ENCODE data around the gene TMEM164. TPM values are rescaled to one million over a fixed set of nuclear protein-coding genes. Genes with fewer than 3 reads are reported as not detected.

The TMEM164 gene
- polyA plus RNA-seq, 5 donors = 36.0 to 49.4 (median 41.8) TPM

DNA sequence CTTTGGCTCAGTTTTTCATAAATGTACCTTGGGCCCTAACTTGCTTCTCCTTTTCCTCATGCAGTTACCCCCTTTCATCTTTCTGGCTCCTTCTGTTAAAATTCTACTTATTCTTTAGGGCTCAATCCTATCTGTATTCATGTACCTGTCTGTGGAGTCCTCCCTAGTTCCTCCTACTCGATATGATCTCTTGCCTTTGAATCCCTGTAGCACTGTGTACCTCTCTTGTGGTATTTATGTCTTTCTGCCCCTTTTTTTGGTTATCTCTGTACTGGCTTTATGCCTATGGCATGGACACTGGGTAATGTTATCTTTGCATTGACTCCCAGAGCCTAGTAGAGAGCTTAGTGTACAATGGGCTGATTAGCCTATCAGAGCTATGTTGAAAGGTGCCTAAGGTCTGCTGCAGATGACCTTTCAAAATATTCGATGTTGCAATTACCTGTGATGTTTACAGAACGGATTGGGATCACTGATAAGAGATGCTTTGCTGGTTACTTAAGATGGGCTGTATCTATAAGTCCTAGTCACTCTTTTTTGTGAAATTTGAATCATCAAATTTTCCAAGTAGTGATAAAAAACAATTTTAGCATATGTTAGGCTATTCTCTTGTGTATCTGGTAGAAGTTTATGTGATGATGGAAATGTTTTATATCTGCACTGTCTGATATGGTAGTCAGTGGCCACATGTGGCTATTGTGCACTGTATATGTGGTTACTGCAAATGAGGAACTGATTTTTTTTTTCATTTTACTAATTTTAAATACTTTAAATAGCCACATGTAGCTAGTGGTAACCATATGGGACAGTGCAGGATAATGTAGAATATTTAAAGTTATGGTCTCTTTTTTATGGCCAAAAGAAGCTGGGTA lies 33.5 kb downstream of the TMEM164 start:
- no peak for DNase-seq

DNA sequence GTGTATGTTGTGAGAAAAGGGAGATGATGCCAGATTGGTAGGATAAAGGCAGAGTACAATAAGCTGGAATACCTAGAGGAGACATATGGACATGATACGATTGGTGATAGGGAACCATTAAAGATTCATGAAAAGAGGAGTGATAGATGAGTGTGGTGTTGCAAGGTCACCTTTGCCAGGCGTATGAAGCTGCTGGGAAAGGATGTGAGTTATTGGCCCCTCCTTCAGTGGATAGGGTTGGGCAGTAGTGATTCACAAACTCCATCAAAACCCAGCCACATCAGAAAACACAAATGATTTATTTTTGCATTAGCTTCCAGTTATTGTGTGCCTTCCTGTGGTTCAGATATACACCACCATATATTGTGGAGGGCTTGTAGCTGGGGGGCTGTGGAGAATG lies 34.3 kb downstream of the TMEM164 start:
- DNase-seq = no peak

DNA sequence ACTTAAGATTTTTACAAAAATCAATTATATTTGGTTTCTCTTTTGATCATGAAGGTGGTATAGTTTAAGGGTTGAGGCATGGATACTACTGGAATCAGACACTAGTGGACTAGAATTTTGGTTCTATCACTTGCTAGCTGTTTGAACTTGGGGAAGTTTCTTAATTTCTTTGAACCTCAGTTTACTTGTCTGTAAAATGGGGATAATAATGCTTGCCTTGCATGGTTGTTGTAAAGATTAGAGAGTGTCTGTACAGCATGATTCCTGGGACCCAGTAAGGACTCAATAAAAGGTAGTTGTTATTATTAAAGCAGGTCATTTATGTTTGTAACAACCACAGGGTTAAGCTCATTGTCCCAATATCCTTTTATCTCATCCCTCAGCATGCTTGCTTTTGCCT lies 36.0 kb downstream of the TMEM164 start:
- DNase-seq = no peak

DNA sequence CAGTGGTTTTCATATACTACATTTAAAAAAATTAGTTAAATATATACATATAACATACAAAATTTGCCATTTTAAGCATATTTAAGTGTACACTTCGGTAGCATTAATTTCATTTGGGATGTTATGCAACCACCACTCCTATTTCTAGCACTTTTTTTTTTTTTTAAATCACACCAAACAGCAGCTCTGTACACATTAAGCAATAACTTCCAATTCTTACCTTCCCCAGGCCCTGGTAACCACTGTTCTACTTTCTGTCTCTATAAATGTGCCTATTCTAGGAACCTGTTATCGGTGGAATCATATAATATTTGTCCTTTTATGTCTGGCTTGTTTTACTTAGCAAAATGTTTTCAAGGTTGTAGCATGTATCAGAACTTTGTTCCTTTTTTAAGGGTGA lies 39.1 kb downstream of the TMEM164 start:
- DNase-seq = no peak

DNA sequence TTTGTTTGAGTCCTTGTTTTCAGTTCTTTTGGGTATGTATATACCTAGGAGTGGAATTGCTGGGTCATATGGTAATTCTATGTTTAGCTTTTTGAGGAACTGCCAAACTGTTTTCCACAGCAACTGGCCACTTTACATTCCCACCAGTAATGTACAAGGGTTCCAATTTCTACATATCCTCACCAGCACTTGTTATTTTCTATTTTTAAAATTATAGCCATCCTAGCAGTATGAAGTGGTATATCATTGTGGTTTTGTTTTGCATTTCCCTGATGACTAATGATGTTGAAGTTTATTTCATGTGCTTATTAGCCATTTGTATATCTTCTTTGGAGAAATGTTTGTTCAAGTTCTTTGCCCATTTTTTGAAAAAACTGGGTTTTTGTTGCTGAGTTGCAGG lies 39.6 kb downstream of the TMEM164 start:
- no peak for DNase-seq

DNA sequence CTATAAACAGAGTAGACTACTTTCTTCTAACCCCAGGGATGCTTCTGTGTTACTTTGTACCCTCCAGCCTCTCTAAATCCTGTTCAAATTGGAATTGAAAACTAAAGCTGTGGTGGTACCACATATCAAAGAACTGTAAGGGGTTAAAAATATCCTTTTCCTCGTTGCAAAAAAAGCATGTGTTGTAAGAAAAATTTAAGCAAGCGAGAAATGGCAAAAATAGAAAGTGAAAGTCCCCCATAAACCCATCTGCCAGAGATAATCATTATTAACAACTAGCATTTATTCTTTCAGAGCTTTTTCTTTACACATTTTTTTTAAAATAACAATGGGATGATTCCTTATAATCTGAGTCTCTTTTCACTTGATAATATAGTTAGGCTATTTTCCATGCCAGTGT lies 40.6 kb downstream of the TMEM164 start:
- DNase-seq = no peak

DNA sequence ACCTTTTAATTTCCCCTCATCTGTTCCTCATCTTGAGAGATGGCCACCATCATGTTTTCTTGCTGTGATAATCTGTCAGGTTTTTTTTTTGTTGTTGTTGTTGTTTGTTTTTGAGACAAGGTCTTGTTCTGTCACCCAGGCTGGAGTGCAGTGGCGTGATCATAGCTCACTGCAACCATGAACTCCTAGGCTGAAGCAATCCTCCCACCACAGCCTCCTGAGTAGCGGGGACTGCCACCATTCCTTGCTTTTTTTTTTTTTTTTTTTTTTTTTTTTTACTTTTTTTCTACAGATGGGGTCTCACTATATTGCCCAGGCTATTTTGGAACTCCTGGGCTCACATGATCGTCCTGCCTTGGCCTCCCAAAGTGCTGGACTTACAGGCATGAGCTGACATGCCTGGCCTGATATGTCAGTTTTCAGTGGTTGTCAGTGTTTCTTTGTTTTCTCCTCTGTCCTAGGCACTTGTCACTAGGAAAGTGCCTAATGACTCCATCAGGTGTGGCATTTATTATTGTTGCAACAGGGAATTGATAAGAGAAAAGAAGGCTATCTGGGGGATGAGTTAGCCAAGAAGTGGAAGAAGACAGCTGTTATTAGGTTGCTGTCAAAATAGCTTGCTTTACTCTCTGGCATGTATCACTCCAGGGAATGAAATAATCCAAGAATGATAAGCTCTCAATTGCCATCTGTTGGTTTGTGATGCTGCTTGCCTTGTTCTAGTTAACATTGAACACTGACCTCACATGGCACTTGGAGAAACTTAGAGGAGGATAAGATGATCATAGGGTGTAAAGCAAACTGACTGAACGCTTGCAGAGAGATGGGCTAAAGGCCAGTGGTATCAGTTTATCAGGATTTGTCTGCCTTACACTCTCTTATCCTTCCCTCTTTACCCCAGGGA lies 41.7 kb downstream of the TMEM164 start:
- DNase-seq = no peak

DNA sequence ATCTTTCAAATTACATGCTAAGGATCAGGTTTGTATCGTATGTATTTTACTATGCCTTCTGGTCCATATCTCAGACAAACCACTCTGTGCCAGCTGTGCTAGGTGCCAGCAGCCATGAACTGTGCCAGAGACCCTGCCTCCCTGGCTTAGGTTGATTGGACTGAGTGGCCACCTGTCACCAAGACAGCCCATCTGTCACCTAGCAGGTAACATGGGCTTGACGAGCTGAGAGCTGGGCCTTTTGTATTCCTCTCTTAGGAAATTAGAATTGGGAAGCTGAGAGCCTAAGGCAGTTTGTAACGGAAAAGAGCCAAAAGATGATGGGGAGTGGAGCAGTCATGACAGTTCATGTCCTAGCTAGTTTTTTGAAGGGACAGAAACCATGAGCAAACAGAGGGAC lies 42.5 kb downstream of the TMEM164 start:
- no peak for DNase-seq

DNA sequence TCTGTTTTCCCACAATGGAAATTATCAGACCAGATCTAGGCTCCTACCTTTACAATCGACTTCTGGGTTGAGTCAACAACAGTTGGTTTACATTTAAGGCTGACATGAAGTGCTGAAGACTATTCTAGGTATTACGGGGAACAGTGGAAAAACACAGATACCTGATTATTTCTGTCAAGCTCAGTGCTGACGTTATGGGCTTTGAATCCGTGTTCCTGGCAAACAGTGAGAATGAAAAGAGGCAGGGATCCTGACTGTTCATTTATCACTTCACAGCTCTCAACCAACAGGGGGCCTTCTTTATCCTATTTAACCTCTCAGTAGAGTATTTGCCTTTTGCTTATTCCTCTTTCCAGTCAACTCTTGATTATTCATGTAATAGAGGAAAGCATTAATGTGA lies 43.1 kb downstream of the TMEM164 start:
- no peak for DNase-seq

DNA sequence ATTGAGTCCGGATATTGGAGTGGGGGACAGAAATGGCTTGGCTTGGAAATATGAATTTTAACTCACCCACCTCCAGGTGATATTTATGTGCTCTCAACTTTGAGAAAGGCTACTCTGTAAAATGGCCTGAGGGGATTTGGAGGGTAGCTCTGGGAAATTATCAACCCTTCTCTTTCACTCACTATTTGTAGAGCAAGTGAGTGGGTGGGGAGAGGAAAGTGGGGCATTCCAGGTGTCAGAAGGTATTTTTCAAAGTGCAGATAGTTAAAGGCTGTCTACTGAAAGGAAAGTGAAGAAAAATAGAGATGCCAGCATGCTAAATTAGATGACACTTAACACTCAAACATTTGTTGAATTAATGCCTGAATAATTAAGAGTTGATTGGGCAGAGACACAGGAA lies 44.1 kb downstream of the TMEM164 start:
- DNase-seq = no peak

DNA sequence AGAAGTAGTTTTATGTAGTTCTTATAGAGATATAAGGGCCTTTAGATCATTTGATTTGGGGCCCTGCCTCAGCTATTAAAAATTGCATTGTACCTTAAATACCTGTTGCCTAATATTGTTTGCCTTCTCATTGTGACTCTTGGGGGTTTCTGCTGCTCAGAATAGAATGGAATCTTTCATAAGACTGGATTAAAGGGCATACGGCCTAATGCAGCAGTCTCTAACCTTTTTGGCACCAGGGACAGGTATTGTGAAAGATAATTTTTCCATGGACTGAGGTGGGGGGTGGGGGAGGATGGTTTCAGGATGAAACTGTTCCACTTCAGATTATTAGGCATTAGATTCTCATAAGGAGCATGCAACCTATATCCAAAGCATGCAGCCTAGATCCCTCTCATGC lies 46.2 kb downstream of the TMEM164 start:
- no peak for DNase-seq

DNA sequence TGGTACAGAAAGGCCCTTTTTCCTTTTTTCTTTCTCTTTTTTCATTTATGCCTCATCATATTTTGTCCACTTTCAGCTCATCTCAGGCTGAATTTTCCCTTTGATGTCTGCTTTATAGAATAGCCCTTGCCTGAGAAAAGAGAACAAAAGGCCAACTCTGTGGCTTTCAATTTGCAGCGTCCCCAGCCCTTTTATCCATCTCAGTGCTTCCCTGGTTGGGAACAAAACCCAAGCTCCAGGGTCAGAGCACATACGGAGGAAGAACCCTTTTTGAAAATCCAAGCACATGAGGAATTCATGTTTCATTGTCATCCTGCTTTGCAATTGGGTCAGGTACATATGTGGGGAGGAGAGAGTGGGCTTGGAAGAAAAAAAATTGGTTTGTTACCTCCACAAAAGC lies 47.5 kb downstream of the TMEM164 start:
- no peak for DNase-seq

DNA sequence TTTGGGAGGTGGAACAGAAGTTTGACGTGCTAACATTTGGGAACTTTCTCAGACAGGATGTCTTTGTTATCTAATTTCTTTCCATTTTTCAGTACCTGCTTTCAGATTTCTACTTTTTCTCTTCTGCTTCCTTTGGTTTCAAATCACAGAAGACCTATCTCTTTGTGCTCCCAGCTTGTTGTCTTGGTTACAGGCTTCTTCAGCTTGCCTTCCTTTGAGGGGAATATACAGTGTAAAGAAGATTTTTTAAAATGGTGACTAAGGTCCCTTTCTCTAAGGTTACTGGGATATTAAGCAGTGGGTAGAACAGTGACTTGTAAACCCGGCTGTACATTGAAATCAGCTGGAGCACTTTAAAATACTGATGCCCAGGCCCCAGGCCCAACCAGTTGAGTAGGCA lies 48.0 kb downstream of the TMEM164 start:
- DNase-seq = no peak

DNA sequence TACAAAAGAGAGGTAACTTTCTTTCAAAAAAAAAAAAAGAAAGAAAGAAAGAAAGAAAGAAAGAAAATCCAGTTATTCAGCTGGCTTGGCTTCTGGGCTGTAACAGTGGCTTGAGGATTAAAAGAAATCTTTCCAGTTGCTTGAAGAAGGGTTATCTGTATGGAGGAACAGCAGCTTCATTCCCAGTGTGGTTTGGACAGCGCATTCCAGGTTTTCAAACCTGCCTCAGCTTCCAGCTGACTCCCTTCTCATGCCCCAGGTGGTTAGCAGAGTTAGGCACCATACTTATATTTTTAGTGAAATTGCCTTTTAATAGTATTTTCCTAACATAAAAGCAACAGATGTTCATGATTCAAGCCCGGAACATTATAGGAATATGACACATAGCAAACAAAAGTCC lies 48.6 kb downstream of the TMEM164 start:
- no peak for DNase-seq

DNA sequence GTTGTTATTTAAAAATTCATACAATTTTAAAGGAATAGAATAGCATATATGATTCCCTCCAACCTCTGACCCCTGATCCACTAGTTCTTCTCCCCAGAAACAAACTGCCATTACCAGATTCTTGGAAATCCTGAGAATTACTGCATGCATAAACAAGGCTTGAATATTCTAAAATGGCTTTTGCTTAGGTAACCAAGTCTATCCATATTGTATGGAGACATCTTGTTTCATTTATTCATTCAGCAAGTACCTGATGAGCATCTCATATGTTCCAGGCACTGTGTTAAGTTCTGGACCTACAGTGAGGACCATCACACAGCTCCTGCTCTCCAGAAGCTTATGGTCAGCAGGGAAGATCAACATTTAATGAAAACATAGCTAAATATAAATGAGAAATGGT lies 49.4 kb downstream of the TMEM164 start:
- DNase-seq = no peak

DNA sequence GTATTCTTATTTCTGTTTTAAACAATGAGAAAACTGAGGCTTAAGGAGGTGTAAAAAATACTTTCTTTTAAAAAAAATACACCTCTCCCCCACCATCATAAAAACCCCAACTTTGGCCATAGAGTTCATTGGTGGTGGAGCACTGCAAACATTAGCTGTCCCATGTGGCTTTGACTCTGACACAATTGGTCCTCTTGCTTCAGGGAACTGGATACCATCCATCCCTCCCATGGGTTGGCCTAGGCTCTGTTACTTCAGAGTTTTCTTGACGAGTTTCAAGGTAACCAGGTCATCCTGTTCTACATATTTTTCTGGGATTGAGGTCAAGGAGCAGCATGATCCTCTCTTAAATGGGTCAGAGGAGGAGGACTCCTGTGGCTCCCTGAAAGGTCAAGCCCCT lies 50.5 kb downstream of the TMEM164 start:
- no peak for DNase-seq

DNA sequence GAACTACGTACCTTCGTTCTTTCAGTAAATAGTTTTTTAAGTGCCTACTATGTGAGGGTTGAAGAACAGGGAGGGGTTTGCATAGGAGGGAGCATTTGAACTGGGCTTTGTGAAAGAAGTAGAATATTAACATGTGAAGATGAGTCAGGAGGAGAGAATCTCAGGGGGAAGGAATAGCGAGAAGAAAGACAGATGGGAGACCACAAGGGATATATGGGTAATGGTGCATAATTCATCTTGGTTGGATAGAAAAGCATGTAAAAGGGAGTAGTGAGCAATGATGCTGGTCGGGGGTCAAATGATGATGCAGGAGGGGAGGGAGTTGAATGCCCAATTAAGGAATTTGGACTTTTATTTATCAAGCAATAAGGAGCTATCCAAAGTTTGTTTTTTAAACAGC lies 52.7 kb downstream of the TMEM164 start:
- DNase-seq = no peak

DNA sequence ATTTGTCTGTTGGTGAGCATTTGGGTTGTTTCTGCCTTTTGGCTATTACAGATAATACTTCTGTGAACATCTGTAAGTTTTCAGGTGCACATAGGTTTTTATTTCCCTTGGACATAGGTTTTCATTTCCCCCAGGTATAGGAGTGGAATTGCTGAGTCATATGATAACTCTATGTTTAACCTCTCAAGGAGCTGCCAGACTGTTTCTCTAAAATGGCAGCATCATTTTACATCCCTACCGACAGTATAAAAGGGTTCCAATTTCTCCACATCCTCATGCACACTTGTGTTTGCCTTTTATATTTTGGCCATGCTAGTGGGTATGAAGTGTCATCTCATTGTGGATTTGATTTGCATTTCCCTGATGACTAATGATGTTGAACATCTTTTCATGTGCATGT lies 53.5 kb downstream of the TMEM164 start:
- no peak for DNase-seq

DNA sequence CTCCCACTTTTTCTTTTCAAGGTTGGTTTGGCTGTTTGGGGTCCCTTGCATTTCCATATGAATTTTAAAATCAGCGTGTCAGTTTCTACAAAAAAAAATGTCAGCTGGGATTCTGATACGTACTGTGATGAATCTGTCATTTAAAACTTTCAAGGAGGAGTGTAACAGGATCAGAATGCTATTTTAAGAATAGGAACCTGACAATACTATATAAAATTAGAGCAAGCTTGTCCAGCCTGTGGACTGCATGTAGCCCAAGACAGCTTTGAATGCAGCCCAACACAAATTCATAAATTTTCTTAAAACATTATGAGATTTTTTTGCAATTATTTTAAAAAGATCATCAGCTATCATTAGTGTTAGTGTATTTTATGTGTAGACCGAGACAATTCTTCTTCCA lies 56.5 kb downstream of the TMEM164 start:
- no peak for DNase-seq

DNA sequence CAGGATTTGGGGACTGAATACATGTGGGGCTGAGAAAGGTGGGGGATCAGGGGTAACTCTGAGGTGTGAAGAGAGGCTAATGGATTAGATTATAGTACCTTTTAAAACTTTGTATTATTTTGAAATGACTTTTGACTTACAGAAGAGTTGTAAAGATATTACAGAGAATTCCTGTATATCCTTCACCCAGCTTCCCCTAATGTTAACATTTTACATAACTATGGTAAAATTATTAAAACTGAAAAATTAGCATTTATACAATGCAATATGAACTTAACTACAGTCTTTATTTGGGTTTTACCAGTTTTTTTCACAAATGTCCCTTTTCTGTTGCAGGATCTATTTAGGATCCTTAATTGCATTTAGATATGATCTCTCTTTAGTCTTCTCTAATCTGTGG lies 57.4 kb downstream of the TMEM164 start:
- DNase-seq = no peak

DNA sequence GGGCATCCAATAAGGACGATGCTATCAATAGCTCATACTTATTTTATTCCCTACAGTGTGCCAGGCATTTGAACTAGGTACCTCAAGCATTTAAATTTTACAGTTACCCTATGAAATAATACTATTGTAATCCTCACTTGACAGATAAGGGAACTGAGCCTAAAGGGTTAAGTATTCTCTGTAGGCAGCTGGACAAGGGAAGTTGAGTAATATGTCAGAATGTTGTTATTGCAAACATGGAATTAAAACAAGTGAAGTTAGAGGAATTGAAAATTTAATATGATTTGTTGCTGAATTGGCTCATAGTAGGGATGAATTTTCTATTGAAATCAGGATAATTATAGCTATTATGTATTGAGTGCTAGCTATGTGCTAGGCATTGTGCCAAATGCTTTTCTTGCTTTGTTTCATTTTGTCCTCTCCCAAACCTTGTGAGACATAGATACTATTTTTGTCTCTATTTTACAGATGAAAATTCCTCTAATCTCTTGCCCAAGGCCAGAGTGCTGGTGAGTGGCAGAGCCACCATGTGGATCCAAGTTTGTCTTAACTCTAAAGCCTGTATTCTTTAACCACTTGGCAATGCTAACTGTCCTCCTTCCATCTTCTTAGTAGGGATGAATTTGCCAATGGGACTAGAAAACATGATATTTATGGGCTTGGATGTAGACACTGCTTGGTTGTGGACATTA lies 58.1 kb downstream of the TMEM164 start:
- no peak for DNase-seq

DNA sequence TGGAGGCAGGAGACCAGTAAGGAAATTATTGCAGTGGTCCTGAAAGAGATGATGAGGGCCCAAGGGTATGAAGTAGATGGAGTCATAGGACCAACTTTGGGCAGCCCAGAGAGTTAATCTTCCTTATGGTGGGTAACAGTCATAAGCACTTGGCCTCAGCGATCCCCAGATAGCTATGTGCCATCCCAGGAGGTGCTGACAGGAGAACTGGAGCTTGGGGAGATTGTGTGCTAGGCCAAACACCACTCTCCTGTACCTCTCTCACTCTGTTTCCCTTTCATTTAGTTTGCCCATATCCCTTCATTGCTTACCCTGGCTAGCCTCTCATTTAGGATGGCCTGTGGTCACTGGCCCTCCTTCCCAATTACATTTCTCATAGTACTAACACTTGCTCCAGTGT lies 60.0 kb downstream of the TMEM164 start:
- no peak for DNase-seq
